22Rv1 (cell line): ENCODE results near the gene IL17REL.

Source experiments
- H3K27ac ChIP-seq: fragments of 450-650 bp; 2 replicates; pipeline ENCODE4 v1.5.1; 2017
- CTCF ChIP-seq: fragments of 450-650 bp; IDR thresholded peaks from 2 replicates; pipeline ENCODE4 v1.5.1; 2017; ENCODE audit warnings: mild to moderate bottlenecking
- ZFX ChIP-seq: fragments of 450-650 bp; IDR thresholded peaks from 2 replicates; pipeline ENCODE4 v1.6.1; 2017; ENCODE audit warnings: antibody characterized with exemption, borderline replicate concordance

The IL17REL gene

DNA sequence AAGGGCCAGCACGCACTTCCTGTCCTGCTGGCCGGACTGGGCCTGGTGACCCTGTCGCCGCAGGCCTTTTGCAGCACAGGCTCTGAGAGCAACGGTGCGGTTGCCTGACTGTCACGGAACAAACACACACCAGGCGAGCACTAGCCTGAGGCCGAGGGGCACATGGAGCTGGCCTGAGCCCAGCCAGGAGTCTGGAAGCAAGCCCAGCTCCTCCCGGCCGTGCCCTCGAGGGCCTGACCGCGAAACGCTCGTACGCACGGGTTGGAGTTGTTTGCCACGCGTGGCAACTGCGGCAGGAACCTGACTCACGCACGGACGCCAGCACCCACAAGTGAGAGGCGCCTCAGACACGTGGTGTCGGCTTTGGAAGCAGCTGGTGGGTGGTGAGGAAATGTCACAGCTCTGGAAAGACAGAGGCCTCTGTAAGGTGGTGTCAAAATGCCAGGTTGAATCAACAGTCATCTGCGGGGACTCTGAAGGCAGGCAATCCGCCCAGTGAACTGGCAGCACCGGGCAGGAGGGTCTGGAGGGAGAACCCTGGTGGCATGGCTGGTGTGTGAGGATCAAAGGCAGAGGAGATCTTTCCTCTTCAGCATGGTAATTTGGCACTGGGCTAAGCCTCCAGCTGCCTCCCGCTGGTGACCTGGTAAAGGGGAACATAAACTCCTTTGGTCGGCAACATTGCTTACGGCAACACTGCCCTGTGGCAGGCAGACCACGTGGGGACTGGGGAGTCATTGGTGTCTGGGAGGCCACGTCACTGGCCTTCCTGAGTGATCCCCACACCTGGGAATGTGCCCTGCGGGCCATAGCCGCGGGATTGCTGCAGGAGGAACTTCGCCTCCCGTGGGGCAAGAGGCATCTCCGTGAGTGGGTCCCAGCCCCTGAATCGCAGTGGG, 15.3 kb upstream of the IL17REL start:
- TF ChIP-seq ZFX = no peak
- TF ChIP-seq CTCF = 0 out of 2 replicates have a peak, but pooled peaks have one; percentile 10
- H3K27ac ChIP-seq = peak overlapping the region; percentile 88

DNA sequence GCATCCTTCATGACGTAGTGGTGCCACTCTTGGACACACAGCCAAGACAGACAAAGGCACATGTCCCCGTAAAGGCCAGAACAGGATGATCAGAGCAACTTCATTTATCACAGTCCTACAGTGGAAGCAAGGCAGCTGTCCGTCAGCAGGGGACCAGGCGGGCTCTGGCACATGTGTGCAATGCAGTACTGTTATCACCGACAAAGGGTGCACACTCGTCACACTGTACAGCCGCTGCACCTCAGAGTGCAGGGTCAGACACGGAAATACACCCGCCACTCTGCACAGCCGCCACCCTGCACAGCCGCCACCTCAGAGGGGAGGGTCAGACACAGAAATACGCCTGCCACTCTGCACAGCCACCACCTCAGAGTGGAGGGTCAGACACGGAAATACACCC, 13.4 kb upstream of the IL17REL start:
- H3K27ac ChIP-seq = no peak overlapping the region
- TF ChIP-seq CTCF = no peak
- TF ChIP-seq ZFX = no peak

DNA sequence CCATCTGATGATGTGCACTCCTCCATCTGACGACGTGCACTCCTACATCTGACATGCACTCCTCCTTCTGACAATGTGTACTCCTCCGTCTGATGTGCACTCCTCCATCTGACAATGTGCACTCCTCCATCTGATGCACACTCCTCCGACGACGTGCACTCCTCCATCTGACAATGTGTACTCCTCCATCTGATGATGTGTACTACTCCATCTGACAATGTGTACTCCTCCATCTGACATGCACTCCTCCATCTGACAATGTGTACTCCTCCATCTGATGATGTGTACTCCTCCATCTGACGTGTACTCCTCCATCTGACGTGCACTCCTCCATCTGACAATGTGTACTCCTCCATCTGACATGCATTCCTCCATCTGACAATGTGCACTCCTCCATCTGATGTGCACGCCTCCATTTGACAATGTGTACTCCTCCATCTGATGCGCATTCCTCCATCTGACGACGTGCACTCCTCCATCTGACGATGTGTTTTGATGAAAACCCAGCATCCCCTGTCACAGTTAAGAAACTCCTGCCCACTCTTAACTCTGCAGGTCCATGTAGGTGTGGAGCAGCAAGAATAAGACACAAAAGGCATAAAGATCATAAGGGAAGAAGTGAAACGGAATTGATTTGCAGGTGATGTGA, 9.7 kb upstream of the IL17REL start:
- TF ChIP-seq CTCF = no peak
- TF ChIP-seq ZFX = no peak
- no peak overlapping the region for H3K27ac ChIP-seq

- no peak for TF ChIP-seq CTCF
- no peak for TF ChIP-seq ZFX
- no peak overlapping the region for H3K27ac ChIP-seq
These were observed 8.0 kb upstream of the IL17REL start for GRCh38 chr22:50020606-50021005.

DNA sequence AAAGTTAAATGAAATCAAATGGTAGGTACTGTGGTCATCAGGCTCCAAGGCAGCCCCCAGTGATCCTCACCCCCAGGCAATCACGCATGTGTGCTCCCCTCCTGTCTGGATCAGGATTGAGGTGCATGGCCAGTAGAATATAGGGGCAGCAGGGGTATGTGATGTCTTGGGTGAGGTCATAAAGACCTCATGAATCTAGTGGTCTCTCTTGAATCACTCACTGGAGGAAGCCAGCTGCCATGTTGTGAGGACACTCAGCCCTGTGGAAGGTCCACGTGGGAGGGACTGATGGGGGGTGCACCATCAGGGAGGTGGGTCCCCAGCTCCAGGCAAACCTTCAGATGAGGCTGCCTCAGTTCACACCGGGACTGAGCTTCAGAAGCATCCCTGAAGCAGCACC, 6.8 kb upstream of the IL17REL start:
- no peak for TF ChIP-seq CTCF
- TF ChIP-seq ZFX = no peak
- no peak overlapping the region for H3K27ac ChIP-seq

DNA sequence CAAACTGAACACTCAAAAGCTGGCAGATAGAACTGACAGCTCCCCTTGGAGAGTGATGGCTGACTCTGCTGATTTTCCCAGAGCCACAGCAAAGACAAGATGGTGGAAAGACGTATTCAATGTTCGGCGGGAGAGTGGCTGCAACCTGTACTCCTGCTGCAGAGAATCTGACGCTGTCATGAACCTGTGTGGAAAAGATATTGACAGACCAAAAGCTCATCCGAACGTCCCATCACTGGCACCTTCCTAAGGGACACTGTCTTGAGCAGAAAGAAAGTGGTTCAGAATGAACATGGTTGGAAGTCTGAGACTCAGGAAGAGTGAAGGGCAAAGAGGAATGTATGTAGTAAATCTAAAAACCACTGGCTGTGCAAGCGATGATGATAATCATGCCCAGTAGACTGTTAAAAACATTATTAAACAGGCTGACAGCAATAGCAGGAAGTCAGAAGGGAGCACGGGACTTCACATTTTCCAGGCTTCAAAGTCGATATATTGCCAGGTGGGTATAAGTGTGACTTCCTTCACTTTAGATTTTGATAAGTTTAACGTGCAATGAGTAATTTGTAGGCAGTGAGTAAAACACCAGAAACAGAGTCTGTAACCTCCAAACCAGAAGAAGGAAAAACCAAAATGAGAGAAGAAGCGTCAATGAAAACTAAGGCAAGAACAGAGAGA, 6.2 kb upstream of the IL17REL start:
- no peak overlapping the region for H3K27ac ChIP-seq
- TF ChIP-seq CTCF (no peak), ZFX (no peak)
